ENCODE results near the gene HAP1. TPM values are rescaled to one million over a fixed set of nuclear protein-coding genes. Genes with fewer than 3 reads are reported as not detected.
A peak's percentile ranks its signal among the peaks of the same experiment; 100 is the strongest.
"Not testable (repeated sequence)": the region's sequence is repeated elsewhere in the genome, so short reads cannot be mapped to it uniquely, and the experiment has no call there.

Gene HAP1
- total RNA-seq, 1 donor from 2014 or later, result not detected

DNA sequence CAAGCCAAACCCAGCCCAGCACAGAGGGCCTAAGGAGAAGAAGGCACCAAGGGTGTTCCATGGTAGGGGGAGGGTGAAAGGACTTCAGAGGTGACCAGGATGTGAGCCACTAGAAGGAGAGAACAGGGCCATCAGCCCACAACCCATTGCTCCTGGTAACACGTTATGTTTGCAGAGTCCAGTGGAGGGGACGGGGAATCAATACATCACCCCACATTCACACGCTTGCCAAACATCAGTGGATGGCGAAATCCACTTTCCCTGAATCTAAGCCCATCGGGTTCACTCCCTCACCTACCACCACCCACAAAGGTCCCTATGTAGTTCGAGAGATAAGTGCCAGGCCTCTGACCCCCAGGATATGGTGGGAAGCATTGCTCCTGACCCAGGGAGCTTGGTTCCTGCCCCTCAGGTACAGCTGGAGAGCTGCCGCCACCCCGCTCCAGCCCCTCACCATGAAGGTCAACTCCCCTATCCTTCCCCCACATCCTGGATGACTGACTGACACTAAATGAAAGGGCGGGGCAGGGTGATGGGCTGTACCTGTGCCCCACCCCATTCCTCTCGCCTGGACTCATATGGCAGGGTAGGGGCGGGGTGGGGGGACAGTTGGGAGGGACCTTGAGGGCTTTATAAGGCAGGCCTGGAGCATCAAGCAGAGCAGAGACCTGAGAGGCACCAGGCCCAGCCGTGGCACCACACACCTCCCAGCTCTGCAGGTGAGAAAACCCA lies 22.6 kb downstream of the HAP1 start, which contains the start of gene GAST:
Gene GAST, plus strand, starts transcription at position 663 of the 732 bp plus-strand sequence. CDS start 3,106 bp downstream, outside the sequence.
- no peak within 1 kb of the TSS for H3K27ac ChIP-seq (ENCODE audit: low read depth, low read length)
- no peak within 1 kb of the TSS for H3K9ac ChIP-seq (ENCODE audit: low read depth in 1 of 3, low read length in 3 of 3)
- no peak within 1 kb of the TSS for H3K4me3 ChIP-seq (ENCODE audit: low read length in 3 of 3)
- no peaks in the 10 kb centered on the region for H3K36me3 ChIP-seq (ENCODE audit: control insufficient read depth in 3 of 3, insufficient read depth in 3 of 3, low read length in 3 of 3)
- peaks cover 0 to 3% (median 0%) of the 10 kb centered on the region in 3 donors for H3K27me3 ChIP-seq (ENCODE audit: control insufficient read depth in 3 of 3, insufficient read depth in 3 of 3, low read length in 3 of 3)
- no peaks in the 10 kb centered on the region for H3K9me3 ChIP-seq (ENCODE audit: control insufficient read depth in 3 of 3, low read length in 3 of 3)
- H3K4me1 ChIP-seq (ENCODE audit: control insufficient read depth in 3 of 3, insufficient read depth in 3 of 3, low read length in 3 of 3), result no peaks in the 10 kb centered on the region

DNA sequence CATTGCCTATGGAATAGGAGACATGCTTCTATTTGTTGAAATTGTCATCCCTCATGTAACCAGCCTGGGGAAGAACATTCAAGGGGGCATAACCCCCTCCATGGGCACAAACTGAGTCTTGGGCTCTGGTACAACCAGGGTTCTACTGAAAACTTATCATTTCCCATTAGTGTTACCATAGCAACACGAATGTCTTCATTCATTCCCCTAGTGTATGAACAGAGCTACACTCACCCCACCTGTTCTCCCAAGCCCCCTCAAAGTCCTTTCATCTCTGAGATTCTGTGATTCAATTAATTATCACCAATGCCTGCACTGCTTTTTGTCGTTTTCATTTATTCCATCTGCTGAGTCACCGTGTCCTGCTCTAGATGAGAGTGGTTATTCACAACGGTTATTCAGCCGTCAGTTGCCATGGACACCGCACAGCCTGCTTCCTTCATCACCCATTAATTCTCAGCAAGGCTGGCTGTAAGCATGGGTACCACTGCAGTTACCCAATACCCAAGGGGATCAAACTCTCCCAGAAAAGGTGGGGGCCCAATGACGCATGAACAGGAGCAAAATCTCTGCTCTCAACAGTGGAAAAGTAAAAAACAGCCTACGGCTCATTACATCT lies 23.9 kb downstream of the HAP1 start:
- Histone ChIP-seq H3K4me1 (ENCODE audit: control insufficient read depth in 3 of 3, insufficient read depth in 3 of 3, low read length in 3 of 3) (no peaks in the 10 kb centered on the region), H3K27ac (ENCODE audit: low read depth, low read length) (no peak overlapping the region), H3K4me3 (ENCODE audit: low read length in 3 of 3) (no peak overlapping the region), H3K9ac (ENCODE audit: low read depth in 1 of 3, low read length in 3 of 3) (no peak overlapping the region), H3K27me3 (ENCODE audit: control insufficient read depth in 3 of 3, insufficient read depth in 3 of 3, low read length in 3 of 3) (peaks cover 0 to 3% (median 0%) of the 10 kb centered on the region in 3 donors), H3K9me3 (ENCODE audit: control insufficient read depth in 3 of 3, low read length in 3 of 3) (no peaks in the 10 kb centered on the region), H3K36me3 (ENCODE audit: control insufficient read depth in 3 of 3, insufficient read depth in 3 of 3, low read length in 3 of 3) (no peaks in the 10 kb centered on the region)

- Histone ChIP-seq H3K4me3 (ENCODE audit: low read length in 3 of 3) (no peak overlapping the region), H3K27ac (ENCODE audit: low read depth, low read length) (no peak overlapping the region)
These were observed 26.4 kb downstream of the HAP1 start for GRCh38 chr17:41707803-41708669.

GRCh38 chr17:41705271-41705991 lies 29.0 kb downstream of the HAP1 start:
- Histone ChIP-seq H3K4me3 (ENCODE audit: low read length in 3 of 3) (no peak overlapping the region), H3K27ac (ENCODE audit: low read depth, low read length) (no peak overlapping the region), H3K4me1 (ENCODE audit: control insufficient read depth in 3 of 3, insufficient read depth in 3 of 3, low read length in 3 of 3) (no peaks in the 10 kb centered on the region), H3K9me3 (ENCODE audit: control insufficient read depth in 3 of 3, low read length in 3 of 3) (no peaks in the 10 kb centered on the region), H3K9ac (ENCODE audit: low read depth in 1 of 3, low read length in 3 of 3) (no peak overlapping the region), H3K27me3 (ENCODE audit: control insufficient read depth in 3 of 3, insufficient read depth in 3 of 3, low read length in 3 of 3) (no peaks in the 10 kb centered on the region), H3K36me3 (ENCODE audit: control insufficient read depth in 3 of 3, insufficient read depth in 3 of 3, low read length in 3 of 3) (no peaks in the 10 kb centered on the region)

More at GRCh38 chr17:41707803-41708669, 26.4 kb downstream of the HAP1 start:
- no peaks in the 10 kb centered on the region for H3K4me1 ChIP-seq (ENCODE audit: control insufficient read depth in 3 of 3, insufficient read depth in 3 of 3, low read length in 3 of 3)
- no peaks in the 10 kb centered on the region for H3K9me3 ChIP-seq (ENCODE audit: control insufficient read depth in 3 of 3, low read length in 3 of 3)
- no peaks in the 10 kb centered on the region for H3K36me3 ChIP-seq (ENCODE audit: control insufficient read depth in 3 of 3, insufficient read depth in 3 of 3, low read length in 3 of 3)
- H3K27me3 ChIP-seq (ENCODE audit: control insufficient read depth in 3 of 3, insufficient read depth in 3 of 3, low read length in 3 of 3), result peaks cover 0 to 3% (median 0%) of the 10 kb centered on the region in 3 donors
- no peak overlapping the region for H3K9ac ChIP-seq (ENCODE audit: low read depth in 1 of 3, low read length in 3 of 3)

GRCh38 chr17:41702712-41703111 lies 31.7 kb downstream of the HAP1 start:
- no peaks in the 10 kb centered on the region for H3K27me3 ChIP-seq (ENCODE audit: control insufficient read depth in 3 of 3, insufficient read depth in 3 of 3, low read length in 3 of 3)

DNA sequence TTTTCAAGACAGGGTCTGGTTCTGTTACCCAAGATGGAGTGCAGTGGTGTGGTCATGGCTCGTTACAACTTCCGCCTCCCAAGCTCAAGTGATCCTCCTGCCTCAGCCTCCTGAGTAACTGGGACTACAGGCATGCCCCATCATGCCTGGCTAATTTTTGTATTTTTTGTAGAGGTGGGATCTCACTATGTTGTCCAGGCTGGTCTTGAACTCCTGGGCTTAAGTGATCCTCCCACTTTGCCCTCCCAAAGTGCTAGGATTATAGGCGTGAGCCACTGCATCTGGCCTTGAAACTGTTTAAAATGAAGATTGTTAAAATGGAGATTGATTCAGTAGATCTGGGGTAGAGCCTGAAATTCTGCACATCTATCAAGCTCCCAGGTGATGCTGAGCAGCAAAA lies 33.6 kb downstream of the HAP1 start:
- not testable (repeated sequence) for H3K9me3 ChIP-seq (ENCODE audit: control insufficient read depth in 3 of 3, low read length in 3 of 3)

More at GRCh38 chr17:41702712-41703111, 31.7 kb downstream of the HAP1 start:
- peaks cover 0 to under 1% (median 0%) of the 10 kb centered on the region in 3 donors for H3K4me1 ChIP-seq (ENCODE audit: control insufficient read depth in 3 of 3, insufficient read depth in 3 of 3, low read length in 3 of 3)
- no peak overlapping the region for H3K9ac ChIP-seq (ENCODE audit: low read depth in 1 of 3, low read length in 3 of 3)
- no peak overlapping the region for H3K4me3 ChIP-seq (ENCODE audit: low read length in 3 of 3)
- H3K27ac ChIP-seq (ENCODE audit: low read depth, low read length), result no peak overlapping the region
- H3K36me3 ChIP-seq (ENCODE audit: control insufficient read depth in 3 of 3, insufficient read depth in 3 of 3, low read length in 3 of 3), result no peaks in the 10 kb centered on the region
- H3K9me3 ChIP-seq (ENCODE audit: control insufficient read depth in 3 of 3, low read length in 3 of 3), result no peaks in the 10 kb centered on the region

DNA sequence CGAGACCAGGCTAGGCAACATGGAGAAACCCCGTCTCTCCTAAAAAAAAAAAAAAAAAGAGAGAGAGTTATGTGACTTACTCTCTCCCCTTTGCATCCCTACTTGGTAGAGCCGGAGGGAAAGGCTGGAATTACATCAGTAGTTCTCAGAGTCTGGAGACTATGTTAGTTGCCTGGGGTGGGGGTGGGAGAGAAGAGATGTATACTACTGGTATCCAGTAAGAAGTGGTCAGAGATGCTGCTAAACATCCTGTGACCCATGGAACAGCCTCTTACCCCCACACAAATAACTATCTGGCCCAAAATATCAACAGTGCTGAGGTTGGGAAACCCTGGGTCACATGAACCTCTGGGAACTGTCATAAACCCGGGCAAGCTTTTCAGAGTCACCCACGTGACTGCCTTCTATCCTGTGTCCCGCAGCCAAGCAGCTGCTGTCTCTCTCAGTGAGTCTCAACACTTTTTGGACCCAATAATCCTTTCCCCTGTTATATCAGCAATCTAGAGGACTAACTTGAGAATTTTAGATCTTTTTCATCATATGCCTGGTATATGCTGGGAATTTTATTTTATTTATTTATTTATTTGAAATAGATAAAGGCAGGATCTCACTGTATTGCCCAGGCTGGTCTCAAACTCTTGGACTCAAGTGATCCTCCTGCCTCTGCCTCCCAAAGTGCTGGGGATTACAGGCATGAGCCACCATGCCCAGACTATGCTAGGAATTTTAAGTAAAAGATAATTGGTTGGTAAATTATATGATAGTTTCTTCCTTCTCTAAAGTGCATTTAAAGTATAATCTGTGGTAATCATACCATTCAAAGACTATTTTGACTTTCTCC lies 37.1 kb downstream of the HAP1 start:
- H3K27me3 ChIP-seq (ENCODE audit: control insufficient read depth in 3 of 3, insufficient read depth in 3 of 3, low read length in 3 of 3), result no peaks in the 10 kb centered on the region
- H3K36me3 ChIP-seq (ENCODE audit: control insufficient read depth in 3 of 3, insufficient read depth in 3 of 3, low read length in 3 of 3), result peaks cover 18 to 26% (median 25%) of the 10 kb centered on the region in 3 donors
- H3K9me3 ChIP-seq (ENCODE audit: control insufficient read depth in 3 of 3, low read length in 3 of 3), result no peaks in the 10 kb centered on the region
- H3K4me1 ChIP-seq (ENCODE audit: control insufficient read depth in 3 of 3, insufficient read depth in 3 of 3, low read length in 3 of 3), result peaks cover 16 to 19% (median 18%) of the 10 kb centered on the region in 3 donors
- H3K9ac ChIP-seq (ENCODE audit: low read depth in 1 of 3, low read length in 3 of 3), result peak overlapping the region in 2 of 3 donors; percentile 47 to 57
- peak overlapping the region; percentile 94 for H3K27ac ChIP-seq (ENCODE audit: low read depth, low read length)
- H3K4me3 ChIP-seq (ENCODE audit: low read length in 3 of 3), result no peak overlapping the region

More for the DNA sequence above, 33.6 kb downstream of the HAP1 start:
- not testable (repeated sequence) for H3K4me3 ChIP-seq (ENCODE audit: low read length in 3 of 3); H3K9ac ChIP-seq (ENCODE audit: low read depth in 1 of 3, low read length in 3 of 3); H3K27ac ChIP-seq (ENCODE audit: low read depth, low read length); H3K27me3 ChIP-seq (ENCODE audit: control insufficient read depth in 3 of 3, insufficient read depth in 3 of 3, low read length in 3 of 3); H3K36me3 ChIP-seq (ENCODE audit: control insufficient read depth in 3 of 3, insufficient read depth in 3 of 3, low read length in 3 of 3)
- peaks cover 15 to 18% (median 17%) of the 10 kb centered on the region in 3 donors for H3K4me1 ChIP-seq (ENCODE audit: control insufficient read depth in 3 of 3, insufficient read depth in 3 of 3, low read length in 3 of 3)

DNA sequence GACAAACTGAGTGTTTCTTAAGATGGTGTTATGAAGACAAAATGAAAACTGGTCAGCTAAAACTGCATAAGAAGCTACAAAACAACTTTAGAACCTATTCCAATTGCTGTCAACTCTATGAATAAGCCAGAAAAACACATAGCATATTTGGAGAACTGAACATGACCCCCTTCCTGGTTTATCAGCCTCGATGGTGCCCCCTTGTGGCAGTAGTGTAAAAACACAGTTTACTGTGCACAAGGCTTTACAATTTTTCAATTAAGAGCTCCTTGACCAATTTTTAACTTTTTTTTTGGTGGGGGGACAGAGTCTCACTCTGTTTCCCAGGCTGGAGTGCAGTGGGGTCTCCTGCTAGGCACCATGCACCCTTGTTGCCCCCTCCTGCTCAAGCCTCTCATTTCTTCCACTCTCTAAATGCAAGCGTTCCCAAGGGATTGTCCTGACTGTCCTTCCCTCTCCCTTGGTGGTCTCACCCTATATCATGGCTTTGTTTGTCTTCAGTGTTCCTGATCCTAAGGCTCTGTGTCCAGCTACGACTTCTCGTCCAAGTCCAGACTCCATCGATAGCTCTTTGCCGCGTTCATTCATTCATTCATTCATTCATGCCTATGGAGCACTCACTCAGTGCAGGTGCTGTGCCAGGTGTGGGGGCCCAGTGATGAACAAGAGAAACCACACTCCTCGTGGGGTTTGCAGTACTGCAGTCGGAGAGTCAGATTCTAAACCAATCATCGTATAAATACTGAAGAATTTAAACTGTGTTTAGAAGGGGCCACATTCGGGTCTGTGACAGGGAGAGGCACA lies 38.3 kb downstream of the HAP1 start:
- H3K27ac ChIP-seq (ENCODE audit: low read depth, low read length), result peak overlapping the region; percentile 94
- peak overlapping the region in 2 of 3 donors; percentile 10 to 11 for H3K4me3 ChIP-seq (ENCODE audit: low read length in 3 of 3)
- H3K4me1 ChIP-seq (ENCODE audit: control insufficient read depth in 3 of 3, insufficient read depth in 3 of 3, low read length in 3 of 3), result peaks cover 25 to 28% (median 28%) of the 10 kb centered on the region in 3 donors
- peak overlapping the region in 2 of 3 donors; percentile 9 to 57 for H3K9ac ChIP-seq (ENCODE audit: low read depth in 1 of 3, low read length in 3 of 3)
- H3K36me3 ChIP-seq (ENCODE audit: control insufficient read depth in 3 of 3, insufficient read depth in 3 of 3, low read length in 3 of 3), result peaks cover 30 to 38% (median 37%) of the 10 kb centered on the region in 3 donors
- no peaks in the 10 kb centered on the region for H3K9me3 ChIP-seq (ENCODE audit: control insufficient read depth in 3 of 3, low read length in 3 of 3)
- no peaks in the 10 kb centered on the region for H3K27me3 ChIP-seq (ENCODE audit: control insufficient read depth in 3 of 3, insufficient read depth in 3 of 3, low read length in 3 of 3)

Data from skeletal muscle tissue (tissue), 4 donors.